SK-N-SH (cell line): ENCODE measurements around the gene MOCS3.

Experiments used
- CTCF ChIP-seq: fragments of 200-600 bp; sonication (generic); IDR thresholded peaks from 2 replicates; pipeline ENCODE4 v1.6.1; 2017; ENCODE audit warnings: antibody characterized with exemption, mild to moderate bottlenecking, moderate library complexity
- EZH2phosphoT487 ChIP-seq: fragments of 200-600 bp; sonication (generic); IDR thresholded peaks from 2 replicates; pipeline ENCODE4 v1.6.1; 2017; ENCODE audit warnings: low read depth, mixed run types, mild to moderate bottlenecking, antibody characterized with exemption, moderate library complexity, borderline replicate concordance
- RFX5 ChIP-seq: IDR thresholded peaks from 2 replicates; pipeline ENCODE4 v1.6.1; 2012; ENCODE audit warnings: mild to moderate bottlenecking, improper control_type of control experiment, low read length
- TEAD4 ChIP-seq: IDR thresholded peaks from 2 replicates; pipeline ENCODE4 v1.4.0; 2012; ENCODE audit warnings: mild to moderate bottlenecking, borderline replicate concordance; ENCODE audit not compliant: insufficient read depth

GRCh38 chr20:50916257-50916656 is 42.4 kb upstream of the MOCS3 start:
- TF ChIP-seq EZH2phosphoT487 (no peak), CTCF (no peak), RFX5 (no peak), TEAD4 (no peak)
